GM18951 (cell line): ENCODE data around the gene CCDC71.

ENCODE experiments used
- POLR2A ChIP-seq: IDR thresholded peaks from 4 replicates; pipeline ENCODE4 v1.6.1; 2011; ENCODE audit warnings: mild to moderate bottlenecking; ENCODE audit not compliant: insufficient read length, insufficient read depth; ENCODE audit errors: extremely low read depth
- in situ Hi-C: fragments of 300-500 bp; cut with MboI; formaldehyde crosslinking; loops from one replicate; pipeline ENCODE4 v1.12.0; 2022; ENCODE audit warnings: low sequenced_read_pairs, mixed read lengths, inconsistent platforms; ENCODE audit not compliant: unreplicated experiment

Gene CCDC71

DNA sequence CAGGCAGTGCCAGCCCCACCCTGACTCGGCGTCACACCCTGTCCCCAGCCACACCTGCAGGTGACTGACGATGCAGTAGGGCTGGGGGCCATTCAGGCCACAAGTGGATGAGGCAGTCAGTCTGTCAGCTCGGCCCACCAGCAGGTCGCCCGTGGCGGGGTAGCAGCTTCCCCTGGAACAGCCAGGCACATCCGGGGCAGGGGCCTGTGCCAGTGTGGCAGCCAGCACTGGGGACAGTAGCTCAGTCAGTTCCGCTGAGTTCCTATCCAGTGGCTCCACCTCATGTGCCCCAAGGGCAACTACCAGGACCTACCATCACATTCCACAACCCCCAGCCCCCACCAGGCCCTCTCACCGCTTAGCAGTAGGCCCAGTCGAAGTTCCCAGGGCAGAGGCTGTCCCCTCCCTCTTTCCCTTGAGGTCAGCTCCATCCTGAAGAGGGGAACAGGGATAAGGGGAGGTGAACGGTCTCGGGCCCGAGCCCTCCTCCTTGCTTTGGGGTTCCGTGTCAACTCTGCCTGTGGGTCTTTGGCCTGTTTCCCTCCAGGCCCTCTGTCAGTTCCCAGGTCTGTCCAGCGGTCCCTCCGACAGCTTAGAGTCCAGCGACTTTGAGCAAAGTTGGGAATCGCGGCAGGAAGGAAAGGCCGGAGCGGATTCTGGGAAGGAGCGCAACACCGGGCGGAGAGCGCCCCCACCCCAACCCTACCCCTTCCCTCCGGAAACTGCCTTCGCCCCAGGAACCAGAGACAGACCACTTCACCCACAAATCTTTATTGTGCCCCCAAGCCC lies 33.5 kb downstream of the CCDC71 start, which contains the start of gene LAMB2:
TSS of gene LAMB2 (minus strand) at position 614 of the 789 bp plus-strand sequence. CDS start at position 431, 183 bp downstream.
- in situ Hi-C loops, result no loop called here
- TF ChIP-seq POLR2A, result no peak

DNA sequence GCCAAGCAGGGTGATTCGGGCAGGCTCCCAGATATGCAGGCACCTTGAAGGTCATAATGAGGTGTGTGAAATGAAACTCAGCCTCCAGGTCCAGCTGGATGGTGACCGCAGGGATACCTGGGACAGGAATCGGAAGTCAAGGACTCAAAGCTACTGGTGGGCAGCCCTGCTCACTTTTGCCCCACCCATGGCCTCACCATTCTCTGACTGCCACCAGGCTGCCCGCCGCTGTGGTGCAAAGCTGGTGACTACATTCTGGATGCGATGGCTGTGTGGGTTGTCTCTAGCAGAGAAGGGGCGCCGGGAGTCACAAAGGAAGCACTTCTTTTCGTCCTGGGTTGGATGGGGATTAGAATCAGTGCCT lies 34.1 kb downstream of the CCDC71 start:
- in situ Hi-C loops, result no loop called here
- no peak for TF ChIP-seq POLR2A

DNA sequence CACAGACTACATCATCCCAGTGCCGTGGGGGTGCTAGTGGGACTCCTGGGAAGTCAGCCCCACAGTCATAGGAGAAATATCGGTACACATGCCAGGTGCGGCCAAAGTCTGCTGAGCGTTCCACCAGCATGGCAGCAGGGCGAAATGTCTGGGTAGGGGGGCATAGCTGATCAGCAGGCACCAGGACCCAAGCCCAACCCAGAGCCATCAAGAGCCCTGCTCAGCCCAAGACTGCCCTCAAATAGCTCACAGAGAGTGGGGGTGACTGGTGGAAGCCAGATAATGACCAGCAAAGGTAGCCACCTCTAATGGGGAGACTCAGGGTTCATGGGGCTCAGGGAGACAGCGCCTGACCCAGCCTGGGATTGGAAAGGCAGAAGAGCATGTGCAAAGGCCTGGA lies 34.6 kb downstream of the CCDC71 start:
- in situ Hi-C loops, result no loop called here
- TF ChIP-seq POLR2A, result no peak

DNA sequence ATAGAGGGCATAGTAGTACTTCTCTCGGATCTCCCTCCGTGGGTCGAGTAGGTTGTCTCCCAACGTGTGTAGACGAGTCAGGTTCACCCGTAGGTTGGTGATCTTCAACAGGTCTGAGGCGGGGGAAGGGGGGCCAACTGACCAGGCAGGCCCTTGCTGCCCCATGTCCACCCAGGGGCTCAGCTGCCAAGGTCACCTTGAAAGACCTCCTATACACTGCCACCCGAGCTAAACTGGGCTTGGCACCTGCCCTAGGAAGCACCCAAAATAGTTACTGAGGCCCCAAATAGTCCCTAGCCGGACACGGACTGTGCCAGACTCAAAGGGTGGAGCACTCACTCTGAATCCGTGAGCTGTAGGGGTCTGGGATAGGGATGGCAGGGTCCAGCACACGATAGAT lies 35.1 kb downstream of the CCDC71 start:
- in situ Hi-C loops, result no loop called here
- TF ChIP-seq POLR2A, result no peak

DNA sequence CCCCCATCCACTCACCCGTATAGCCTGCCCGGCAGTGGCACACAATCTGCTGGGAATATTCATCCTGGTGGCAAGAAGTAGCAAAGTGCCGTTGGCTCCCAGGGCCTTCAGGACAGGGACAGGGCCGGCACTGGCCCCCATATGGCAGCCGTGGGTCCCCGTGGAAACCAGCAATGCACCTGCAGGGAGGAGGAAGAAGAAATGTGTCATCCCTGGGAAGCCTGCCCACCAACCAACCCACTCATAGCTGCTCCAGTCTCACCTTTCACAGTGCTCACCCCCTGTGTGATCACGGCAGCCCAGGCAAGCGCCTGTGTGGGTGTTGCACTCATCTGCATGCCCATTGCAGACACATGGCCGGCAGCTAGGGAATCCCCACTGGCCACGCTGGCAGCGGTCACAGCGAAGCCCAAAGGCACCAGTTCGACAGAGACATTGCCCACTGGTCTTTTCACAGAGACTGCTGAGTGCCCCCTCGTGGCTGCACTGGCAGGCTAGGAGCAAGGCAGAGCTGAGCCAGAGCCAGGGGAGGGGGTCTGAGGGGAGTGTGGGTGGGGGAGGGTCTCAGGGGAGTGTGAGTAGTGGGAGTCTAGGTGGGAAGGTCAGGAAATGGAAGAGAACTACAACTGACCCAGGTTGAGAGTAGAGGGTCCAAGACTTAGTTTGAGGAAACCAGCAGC lies 41.0 kb downstream of the CCDC71 start:
- no peak for TF ChIP-seq POLR2A
- in situ Hi-C loops, result no loop called here

DNA sequence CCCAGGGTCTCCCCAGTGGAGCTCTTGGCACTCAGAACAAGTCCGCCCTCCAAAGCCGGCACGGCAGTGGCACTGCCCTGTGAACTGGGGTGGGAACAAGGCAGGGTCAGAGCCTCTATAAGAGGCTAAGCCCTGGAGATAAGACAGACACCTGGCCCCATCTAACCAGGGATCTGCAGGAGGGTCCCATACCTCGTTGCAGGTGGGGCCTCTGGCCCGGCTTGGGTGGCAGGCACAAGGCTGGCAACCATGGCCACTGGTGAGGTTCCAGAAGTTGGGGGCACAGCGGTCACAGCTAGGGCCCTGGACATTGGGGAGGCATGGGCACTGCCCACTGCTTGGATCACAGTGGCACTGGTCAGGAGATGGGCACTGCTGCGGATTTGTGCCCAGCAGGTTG lies 41.9 kb downstream of the CCDC71 start:
- TF ChIP-seq POLR2A, result no peak
- in situ Hi-C loops, result no loop called here

DNA sequence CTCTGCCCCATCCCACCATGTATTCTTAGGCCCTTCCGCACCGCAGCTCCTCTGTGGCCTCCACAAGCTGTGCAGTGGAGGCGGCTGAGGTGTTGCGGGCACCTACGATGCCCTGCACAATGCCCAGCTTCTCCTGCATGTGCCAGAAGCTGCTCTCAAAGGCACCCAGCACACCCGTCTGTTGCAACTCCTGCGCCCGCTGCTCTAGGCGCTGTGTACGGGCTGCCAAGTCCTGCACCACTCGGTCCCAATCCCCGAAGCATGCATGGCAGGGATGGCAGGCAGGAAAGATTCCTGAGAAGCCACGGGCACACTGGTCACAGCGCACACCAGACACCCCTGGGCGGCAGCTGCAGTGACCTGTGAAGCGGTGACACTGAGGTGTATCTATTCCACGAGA lies 42.4 kb downstream of the CCDC71 start:
- TF ChIP-seq POLR2A, result no peak
- in situ Hi-C loops, result no loop called here

DNA sequence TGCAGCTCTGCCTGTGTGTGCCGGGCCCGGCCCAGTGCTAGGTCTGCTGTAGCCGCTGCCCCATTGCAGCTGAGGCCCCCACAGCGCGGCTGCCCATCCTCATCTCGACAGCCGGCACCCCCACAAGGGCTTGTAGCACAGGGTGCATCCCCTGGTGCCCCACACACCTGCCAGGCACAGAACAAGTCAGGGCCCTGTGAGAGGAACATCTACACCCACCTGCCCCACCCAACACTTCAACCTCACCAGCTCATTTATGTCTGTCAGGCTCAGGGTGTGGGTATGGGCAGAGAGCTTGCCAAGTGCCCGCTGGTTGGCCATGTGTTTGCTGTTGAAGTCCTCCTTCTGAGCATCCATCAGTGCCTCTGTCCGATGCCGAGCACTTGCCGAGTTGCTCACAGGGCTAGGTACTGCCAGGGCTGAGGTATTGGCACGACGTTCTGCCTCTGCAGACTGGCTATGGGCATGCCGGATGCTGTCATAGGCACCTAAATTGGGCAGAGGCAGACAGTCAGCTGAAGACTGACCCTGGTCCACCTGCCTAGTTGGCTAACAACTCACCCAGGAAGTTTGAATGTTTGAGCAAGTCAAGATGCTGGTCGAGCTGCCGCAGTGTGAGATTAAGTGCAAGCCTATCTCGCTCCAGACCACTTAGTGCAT lies 43.1 kb downstream of the CCDC71 start:
- in situ Hi-C loops, result no loop called here
- no peak for TF ChIP-seq POLR2A

DNA sequence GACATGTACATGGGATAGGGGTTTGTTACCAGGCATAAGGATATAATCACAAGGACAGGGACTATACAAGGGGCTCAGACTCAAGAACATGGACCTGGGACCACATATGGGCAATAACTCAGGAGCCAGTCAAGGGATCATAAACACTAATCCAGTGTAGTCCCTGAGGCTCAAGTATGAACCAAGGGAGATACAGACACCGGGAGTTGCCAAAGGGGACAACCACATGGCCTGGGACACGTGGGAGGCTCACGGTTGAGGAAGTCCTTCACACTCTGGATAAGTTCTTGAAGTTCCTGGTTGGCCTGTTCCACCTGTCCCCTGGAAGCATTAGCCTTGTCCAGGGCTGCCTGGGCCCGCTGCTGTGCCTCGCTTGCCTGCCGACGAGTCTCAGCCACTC lies 43.7 kb downstream of the CCDC71 start:
- in situ Hi-C loops, result no loop called here
- TF ChIP-seq POLR2A, result no peak

DNA sequence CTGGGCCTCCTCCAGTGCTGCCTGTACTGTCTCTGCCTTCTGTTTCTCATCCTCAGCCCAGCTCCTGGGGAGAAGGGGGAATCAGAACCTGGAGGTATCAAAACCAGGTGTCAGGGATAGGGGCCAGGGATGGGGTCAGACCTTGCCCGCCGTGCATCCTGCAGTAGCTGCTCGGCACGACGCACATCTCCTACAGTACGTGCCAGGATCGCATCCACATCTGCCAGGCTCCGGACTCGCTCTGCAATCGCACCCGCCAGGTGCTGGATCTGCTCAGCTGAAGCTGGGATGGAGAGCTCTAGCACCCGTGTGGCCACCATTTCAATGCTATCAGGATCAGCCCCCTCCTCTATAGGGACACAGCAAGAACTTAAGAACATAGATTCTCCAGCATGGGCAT lies 44.1 kb downstream of the CCDC71 start:
- no peak for TF ChIP-seq POLR2A
- in situ Hi-C loops, result no loop called here

DNA sequence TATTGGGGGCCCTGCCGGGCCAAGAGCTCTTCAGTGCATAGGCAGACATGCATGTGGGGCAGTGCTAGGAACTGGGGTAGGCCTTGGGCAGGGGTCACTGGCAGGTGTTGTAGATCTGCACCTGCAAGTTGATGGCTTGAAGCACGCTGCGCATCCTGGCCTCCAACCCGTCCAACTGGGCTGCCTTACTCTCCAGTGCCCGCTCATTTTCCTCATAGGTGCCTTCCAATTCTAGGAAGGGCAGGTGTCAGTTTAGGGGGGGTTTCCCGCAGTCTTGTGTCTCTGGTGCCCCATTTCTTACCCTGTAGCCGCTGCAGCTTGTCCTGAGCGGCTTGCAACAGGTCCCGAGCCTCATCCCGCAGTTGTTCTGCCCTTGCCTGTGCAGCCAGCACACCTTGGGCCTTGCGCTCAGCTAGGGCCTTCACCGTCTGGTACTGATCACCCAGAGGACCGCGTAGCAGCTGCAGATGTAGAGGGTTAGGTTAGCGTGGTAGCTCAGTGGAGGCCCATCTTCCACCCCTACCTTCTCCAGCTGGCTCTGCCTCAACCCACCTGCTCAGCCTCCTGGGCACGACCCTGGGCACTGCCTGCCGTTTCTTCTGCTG lies 44.9 kb downstream of the CCDC71 start:
- in situ Hi-C loops, result no loop called here
- TF ChIP-seq POLR2A, result no peak

DNA sequence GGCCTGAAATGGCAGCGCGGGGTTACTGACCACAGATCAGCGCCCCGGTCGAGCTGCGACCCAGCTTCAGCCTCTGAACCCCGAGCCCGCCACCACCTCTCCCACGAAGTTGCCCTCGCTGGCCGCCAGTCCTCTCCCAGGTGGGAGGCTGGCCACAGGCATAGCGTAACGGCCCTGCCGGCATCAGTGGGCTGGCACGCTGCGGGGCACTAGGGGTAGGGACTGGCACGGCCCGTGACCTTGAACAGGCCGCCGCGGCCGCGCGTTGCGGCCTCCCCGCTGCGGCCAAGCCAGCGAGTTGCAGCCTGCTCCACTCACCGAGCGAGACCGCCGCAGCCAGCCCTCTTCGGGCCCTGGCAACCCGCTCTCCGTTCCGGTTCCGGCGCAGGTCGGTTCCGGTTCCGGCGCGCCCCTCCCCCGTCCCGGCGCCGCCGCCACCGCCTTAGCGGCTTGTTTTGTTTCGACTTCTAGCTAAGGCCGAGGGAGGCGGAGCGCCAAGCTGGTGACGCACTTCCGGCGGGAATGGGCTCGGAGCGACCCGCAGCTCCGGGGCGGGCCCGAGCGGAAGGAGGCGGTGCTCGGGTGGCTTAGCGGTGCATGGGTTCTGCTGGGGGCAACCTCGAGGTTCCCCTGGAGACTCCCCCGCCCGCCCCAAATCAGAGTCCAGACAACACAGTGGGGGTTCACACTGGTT lies 45.5 kb downstream of the CCDC71 start, which contains the start of gene USP19:
TSS of gene USP19 (minus strand) at position 386 of the 694 bp plus-strand sequence. CDS start 1,678 bp downstream, outside the sequence.
- peak; percentile 95 for TF ChIP-seq POLR2A
- in situ Hi-C loops, result no loop called here

DNA sequence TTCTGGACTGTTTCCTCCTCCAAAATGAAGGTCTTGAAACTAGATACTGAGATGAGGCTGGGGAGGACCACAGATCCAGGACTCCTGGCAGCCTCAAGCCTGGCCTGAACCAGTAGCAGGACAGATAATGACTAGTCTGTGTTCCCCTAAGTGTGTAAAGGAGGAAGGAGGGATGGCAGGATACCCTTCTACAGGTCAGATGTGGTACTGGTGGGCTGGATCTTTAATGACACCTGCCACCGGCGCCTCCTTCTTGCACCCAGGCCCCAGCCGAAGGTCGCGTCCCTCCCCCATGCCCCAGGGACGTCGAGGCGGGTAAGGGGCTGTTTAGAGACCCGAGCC lies 46.1 kb downstream of the CCDC71 start:
- TF ChIP-seq POLR2A, result no peak
- in situ Hi-C loops, result no loop called here
